Measurements from ENCODE around the gene TPH2.

Gene TPH2

GRCh38 chr12:71967211-71967610, 28.6 kb downstream of the TPH2 start:
- no peak for DNase-seq

GRCh38 chr12:71969330-71969729, 30.7 kb downstream of the TPH2 start:
- DNase-seq = no peak

GRCh38 chr12:71970031-71970430, 31.4 kb downstream of the TPH2 start:
- no peak for DNase-seq

GRCh38 chr12:71972441-71973074, 33.9 kb downstream of the TPH2 start:
- no peak for DNase-seq

- DNase-seq = no peak
Observed at GRCh38 chr12:71973687-71974086, 35.0 kb downstream of the TPH2 start.

GRCh38 chr12:71980538-71980937, 41.9 kb downstream of the TPH2 start:
- no peak for DNase-seq

- DNase-seq = no peak
Observed at GRCh38 chr12:71981149-71981548, 42.5 kb downstream of the TPH2 start.

GRCh38 chr12:71994715-71995114, 56.1 kb downstream of the TPH2 start:
- no peak for DNase-seq

GRCh38 chr12:71999795-72000194, 61.1 kb downstream of the TPH2 start:
- no peak for DNase-seq

GRCh38 chr12:72000969-72001648, 62.5 kb downstream of the TPH2 start:
- no peak for DNase-seq

- DNase-seq = no peak
Observed at GRCh38 chr12:72006766-72007165, 68.1 kb downstream of the TPH2 start.

GRCh38 chr12:72010356-72010755, 71.7 kb downstream of the TPH2 start:
- DNase-seq = no peak

- no peak for DNase-seq
Observed at GRCh38 chr12:72011374-72011773, 72.7 kb downstream of the TPH2 start.

- DNase-seq = no peak
Observed at GRCh38 chr12:72012874-72013273, 74.2 kb downstream of the TPH2 start.

- DNase-seq = no peak
Observed at GRCh38 chr12:72015895-72016294, 77.2 kb downstream of the TPH2 start.

- peak; percentile 45 for DNase-seq
Observed at GRCh38 chr12:72017054-72017651, 78.5 kb downstream of the TPH2 start.

- DNase-seq = no peak
Observed at GRCh38 chr12:72018036-72018435, 79.4 kb downstream of the TPH2 start.

- DNase-seq = no peak
Observed at GRCh38 chr12:72024613-72025012, 86.0 kb downstream of the TPH2 start.

- DNase-seq = no peak
Observed at GRCh38 chr12:72025524-72025923, 86.9 kb downstream of the TPH2 start.

- DNase-seq = no peak
Observed at GRCh38 chr12:72028966-72029365, 90.3 kb downstream of the TPH2 start.

GRCh38 chr12:72030277-72030676, 91.6 kb downstream of the TPH2 start:
- DNase-seq = no peak

- DNase-seq = no peak
Observed at GRCh38 chr12:72031066-72031465, 92.4 kb downstream of the TPH2 start.

- no peak for DNase-seq
Observed at GRCh38 chr12:72033991-72034390, 95.3 kb downstream of the TPH2 start.

- no peak for DNase-seq
Observed at GRCh38 chr12:72035625-72036024, 97.0 kb downstream of the TPH2 start.

GRCh38 chr12:72036393-72036792, 97.7 kb downstream of the TPH2 start:
- DNase-seq = no peak

All from activated CD8-positive, alpha-beta memory T cell treated with anti-CD3 and anti-CD28 coated beads, Interleukin-2, amount 50 U/mL, for 4 hours (primary cell).